HG03064 (cell line): ENCODE results near the gene DYNC1LI1.
A peak's percentile ranks its signal among the peaks of the same experiment; 100 is the strongest.

Experiments used
- ATAC-seq: cut with Tn5 transposase; IDR thresholded peaks from one replicate; pipeline ENCODE4 v1.9.1; 2021; ENCODE audit warnings: low read depth; ENCODE audit not compliant: unreplicated experiment

The DYNC1LI1 gene

DNA sequence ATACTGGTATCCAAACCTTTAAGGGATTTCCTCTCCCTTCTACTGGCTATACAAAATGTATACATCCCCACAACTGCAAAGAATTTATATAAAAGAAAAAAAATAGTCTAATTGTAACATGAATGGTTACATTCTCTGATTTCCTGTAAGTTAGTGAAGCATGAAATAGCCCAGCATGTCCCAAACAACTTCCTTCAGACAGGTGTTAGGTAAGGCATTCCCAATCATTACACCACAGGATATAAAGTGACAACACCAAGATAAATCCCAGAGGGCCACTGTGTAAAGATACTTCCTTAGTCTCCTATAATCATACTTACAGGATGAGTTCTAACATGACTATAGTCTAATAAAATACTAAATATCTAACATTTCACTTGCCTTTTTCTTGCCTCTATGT is 75.6 kb downstream of the DYNC1LI1 start:
- ATAC-seq = no peak

DNA sequence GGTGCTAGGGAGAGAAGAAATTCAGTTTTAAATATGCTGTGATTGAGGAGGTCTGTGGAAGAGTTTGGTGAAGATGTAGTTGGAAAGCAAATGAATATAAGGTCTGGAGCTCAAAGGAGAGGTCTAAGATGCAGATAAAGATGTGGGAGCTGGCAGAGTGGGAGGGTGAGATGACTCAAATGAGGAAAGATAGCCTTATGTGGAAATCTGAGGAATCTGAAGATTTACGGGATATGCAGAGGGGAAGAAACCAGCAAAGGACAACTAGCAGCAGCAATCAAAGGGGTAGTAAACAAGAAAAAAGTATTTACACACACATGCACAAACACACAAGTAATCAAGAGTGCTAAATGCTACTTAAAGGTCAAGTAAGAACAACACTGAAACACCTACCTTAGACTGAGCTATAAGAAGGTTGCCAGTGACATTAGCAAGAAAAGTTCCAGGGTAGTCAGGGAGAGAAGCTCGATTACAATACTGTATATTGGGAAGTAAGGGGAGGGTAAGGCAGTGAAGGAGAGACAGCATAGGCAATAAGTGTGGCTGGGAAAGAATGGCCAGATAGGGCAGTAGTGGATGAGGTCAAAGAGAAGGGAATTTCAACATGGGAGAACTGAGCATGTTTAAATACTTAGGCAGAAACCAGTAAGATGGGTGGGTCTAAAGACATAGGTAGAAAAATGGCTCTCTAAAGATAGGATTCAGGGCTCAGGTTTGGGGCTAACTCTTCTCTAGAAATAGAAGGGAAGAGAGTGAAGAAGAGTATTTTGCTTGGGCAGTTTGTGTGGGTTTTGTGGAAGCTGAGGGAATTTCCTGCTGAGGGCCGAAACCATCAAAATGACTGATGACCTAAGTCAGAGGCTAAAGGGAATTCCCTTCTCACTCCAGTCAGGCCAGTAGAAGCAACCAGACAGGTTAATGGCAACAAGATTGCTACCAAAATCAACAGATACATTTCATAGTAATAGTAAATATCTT is 76.9 kb downstream of the DYNC1LI1 start:
- peak; percentile 55 for ATAC-seq

DNA sequence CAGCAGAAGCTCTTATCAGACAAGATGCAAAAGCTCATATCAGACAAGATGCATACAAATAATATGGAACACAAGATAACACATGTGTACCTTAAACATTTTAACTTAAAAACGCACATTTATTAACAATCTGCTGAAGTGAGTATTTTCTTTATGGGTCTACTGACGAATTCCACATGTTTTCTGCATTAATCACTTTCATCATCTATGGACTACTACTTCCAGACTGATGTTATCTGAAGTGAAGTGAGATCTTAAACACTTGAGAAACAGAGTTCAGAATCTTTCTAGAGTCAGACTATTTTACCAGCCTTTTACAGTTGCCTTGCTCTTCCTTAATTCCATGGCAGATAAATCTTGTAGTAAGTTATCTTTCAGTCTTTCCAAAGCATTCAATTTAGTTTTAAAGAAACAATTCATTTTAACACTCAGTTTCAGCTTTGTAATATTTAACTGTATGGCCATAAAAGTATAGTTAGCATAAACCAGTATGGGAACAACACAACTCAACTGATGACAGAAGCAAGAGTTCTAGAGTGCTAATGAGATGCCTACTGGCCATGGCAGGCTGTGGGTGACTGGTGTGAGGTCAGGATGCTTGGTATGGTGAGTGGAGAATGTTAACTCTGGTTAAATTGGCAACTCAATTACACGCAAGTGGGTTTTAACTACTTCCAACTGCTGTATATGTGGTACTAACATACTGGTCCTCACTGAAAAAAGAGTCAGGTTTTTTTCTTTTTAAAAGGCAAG is 77.8 kb downstream of the DYNC1LI1 start:
- no peak for ATAC-seq

DNA sequence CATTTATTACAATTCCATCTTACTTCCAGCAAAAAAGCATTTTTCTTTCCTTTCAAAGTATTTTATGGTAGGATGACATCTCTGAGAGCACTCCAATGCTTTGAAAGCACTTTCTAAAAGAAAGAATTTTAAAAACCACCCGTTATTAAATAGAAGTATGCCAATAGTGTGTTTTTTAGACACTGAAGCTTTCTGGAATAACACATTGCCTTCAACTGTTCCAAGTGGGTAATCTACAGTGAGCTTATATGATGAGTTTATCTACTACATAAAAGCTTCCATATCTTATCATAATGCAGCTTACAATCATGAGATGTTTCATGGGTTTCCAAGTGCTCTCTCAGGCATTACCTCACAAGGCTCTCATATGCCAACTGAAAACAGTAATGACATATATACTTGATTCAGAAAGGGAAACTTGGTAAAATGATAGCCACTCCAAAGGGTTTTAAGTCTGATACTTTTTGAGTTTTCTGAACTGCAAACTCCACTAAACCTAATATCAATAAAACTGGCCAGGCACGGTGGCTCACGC is 82.1 kb downstream of the DYNC1LI1 start:
- no peak for ATAC-seq

DNA sequence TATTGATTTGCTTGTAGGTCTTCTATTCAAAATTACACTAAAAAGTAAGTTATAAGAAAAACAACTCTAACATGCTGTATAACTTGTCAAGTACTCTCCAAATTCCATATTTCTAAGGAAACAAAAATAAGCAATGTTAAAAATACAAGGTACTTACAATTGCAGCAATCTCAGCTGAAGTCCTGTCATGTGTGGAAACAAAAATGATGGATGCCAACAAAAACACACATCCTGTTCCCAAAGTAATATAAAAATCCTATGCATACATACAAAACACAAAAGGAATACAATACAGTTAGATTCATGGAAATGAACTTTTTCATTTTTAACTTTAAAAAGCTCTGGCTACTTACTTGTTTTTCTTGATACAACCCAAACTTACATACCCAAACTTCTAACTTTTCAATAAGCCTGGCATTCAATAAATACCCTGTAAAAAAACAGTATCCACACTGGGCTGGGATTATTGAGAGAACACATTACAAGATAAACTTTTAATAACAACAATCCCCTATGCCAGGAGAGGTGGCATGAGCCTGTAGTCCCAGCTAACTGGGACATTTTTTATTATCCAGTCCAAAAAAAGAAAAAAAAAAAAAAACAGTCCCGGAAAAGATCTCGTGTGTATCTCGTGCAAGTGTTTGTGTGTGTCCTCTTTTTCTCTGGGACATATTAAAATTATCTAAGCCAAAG is 82.7 kb downstream of the DYNC1LI1 start:
- ATAC-seq = no peak

DNA sequence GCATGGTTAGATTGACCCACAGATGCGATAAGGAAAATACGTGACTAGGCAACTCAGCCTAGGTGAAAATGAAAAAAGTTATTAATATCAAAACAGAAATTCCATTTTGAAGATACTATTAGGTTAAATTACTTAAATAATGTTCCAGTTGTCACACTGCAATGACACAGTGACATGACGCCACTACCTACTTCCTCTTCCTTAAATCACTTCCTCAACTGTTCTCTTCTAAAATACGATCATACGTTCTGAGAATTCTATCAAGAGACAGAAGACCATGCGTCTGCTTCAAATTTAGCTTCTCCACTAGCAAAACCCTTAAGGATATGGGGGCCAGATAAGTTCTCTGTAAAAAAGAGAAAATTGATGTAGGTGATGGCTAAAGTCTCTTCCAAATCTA is 86.2 kb downstream of the DYNC1LI1 start:
- no peak for ATAC-seq

DNA sequence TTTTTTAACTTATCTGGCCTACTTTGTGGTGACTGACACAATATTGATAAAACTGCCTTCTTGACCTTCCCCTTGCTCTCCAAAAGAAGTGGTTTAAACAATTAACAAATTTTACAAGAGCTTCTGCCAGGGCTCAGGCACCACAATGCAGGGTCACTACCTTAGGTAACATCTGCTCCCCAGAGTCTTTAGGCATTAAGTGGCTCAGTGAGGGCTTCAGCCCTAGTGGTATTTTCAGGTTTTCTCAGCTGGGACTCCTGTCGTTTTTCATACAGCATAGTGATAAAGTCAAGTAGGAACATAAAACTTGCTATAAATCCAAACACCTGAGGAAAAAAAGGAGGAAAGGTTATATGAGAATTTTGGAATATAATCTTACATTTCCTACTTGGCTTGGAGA is 86.9 kb downstream of the DYNC1LI1 start:
- no peak for ATAC-seq

DNA sequence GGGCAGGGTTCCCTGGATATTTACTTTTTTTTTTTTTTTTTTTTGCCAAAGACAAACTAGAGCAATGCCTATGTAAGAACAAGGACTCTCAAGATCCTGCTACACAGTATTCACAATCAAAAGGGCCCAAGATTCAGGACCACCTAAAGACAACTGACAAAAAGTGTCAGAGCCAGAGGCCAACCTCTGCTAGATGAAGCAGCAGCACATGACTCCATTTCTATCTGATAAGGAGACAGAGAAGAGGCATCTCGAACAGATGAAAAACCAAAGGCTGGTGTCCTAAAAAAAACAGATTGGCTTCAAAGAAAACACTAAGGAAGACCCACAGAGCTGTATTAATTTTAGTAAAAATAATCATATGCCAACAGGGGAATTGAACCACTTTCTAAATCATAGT is 88.0 kb downstream of the DYNC1LI1 start:
- ATAC-seq = no peak

DNA sequence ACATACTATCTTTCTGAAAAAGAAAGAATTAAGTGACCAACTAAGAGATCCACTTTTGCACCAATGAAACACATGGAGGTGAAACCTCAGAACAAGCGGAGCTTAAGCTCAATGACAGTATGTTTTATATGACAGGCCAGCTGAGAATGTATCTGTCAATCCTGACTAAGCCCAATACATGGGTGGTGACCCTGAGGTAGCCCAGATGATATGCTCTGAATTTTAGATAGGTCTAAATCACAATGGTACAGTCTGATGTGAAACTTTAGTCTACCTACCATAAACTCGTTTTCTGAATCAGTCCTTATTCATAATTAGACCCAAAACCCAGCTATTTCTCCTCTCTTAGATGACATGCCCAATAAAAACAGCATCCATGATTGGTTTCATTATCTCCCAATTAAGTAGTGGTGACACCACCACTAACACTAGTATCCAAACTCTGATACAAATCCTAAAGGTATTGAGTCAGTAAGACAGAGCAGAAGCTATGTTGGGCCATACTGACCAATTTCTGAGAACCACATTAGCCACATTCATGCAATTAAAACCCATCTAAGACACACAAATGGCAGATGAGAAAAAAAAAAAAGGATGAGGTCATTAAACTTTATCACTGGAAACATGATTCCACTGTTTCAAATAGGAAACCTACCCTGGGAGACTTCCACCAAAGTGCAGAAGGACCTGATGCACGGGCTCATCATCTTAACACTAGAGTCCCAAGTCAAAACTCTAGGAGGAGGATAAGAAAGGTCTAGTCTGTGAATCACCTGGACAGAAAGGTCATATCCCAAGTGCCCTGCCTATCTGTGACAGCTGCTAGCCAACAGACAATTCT is 88.6 kb downstream of the DYNC1LI1 start:
- ATAC-seq = no peak

DNA sequence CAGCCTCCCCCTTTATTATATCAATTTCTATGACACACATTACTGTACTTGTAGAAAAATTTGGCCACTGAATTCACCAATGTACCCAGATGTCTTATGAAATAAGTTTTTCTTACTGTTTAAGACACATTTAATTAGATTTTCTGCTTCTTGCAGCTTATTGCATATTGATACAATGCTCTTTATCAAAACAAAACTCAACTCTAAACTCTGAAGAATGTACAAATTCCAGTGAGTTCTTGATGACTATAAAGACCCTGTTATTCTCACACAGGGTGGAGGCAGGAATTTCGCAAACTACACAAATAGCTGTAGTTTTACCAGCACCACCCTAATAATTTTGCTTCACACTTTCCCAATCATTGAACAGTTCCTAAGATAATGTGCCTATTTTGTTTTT is 90.1 kb downstream of the DYNC1LI1 start:
- ATAC-seq = no peak
